Neural progenitor cell (in vitro differentiated cells): ENCODE results near the gene NDUFA8. TPM values are rescaled to one million over a fixed set of nuclear protein-coding genes. Genes with fewer than 3 reads are reported as not detected.
A peak's percentile ranks its signal among the peaks of the same experiment; 100 is the strongest.

ENCODE experiments used
- DNase-seq: peaks from one replicate; pipeline ENCODE4 v3.0.0-alpha.2; 2016; ENCODE audit warnings: low spot score
- H2AFZ ChIP-seq: fragments of 200-600 bp; sonication (generic); replicated peaks from 2 replicates; pipeline ENCODE4 v1.6.1; 2016; ENCODE audit warnings: antibody characterized with exemption
- H3F3A ChIP-seq: fragments of 200-600 bp; sonication (generic); 2 replicates; pipeline ENCODE4 v1.6.1; 2016; ENCODE audit warnings: antibody characterized with exemption, low read depth
- H3K27ac ChIP-seq: fragments of 200-600 bp; sonication (generic); 2 replicates; pipeline ENCODE4 v1.5.1; 2016; ENCODE audit warnings: mild to moderate bottlenecking
- H3K27me3 ChIP-seq: fragments of 200-600 bp; sonication (generic); 2 replicates; pipeline ENCODE4 v1.6.1; 2016; ENCODE audit warnings: mild to moderate bottlenecking, moderate library complexity
- H3K36me3 ChIP-seq: fragments of 200-600 bp; sonication (generic); 2 replicates; pipeline ENCODE4 v1.5.1; 2016
- H3K4me1 ChIP-seq: fragments of 200-600 bp; sonication (generic); 2 replicates; pipeline ENCODE4 v1.6.1; 2016; ENCODE audit warnings: mixed run types
- H3K4me2 ChIP-seq: fragments of 200-600 bp; sonication (generic); 2 replicates; pipeline ENCODE4 v1.6.1; 2016
- H3K4me3 ChIP-seq: fragments of 200-600 bp; sonication (generic); 2 replicates; pipeline ENCODE4 v1.5.1; 2016
- H3K79me2 ChIP-seq: fragments of 200-600 bp; sonication (generic); 2 replicates; pipeline ENCODE4 v1.6.1; 2016; ENCODE audit warnings: low read depth
- H3K9ac ChIP-seq: fragments of 200-600 bp; sonication (generic); 2 replicates; pipeline ENCODE4 v1.6.1; 2016
- H3K9me3 ChIP-seq: fragments of 200-600 bp; sonication (generic); 2 replicates; pipeline ENCODE4 v1.5.1; 2016; ENCODE audit warnings: low read depth
- H4K20me1 ChIP-seq: fragments of 200-600 bp; sonication (generic); 2 replicates; pipeline ENCODE4 v1.6.1; 2016; ENCODE audit warnings: low read depth
- H3K27ac Mint-ChIP-seq: 3 replicates; pipeline ENCODE4 v1.8.0; 2021; ENCODE audit warnings: mixed read lengths
- H3K27me3 Mint-ChIP-seq: 2 replicates; pipeline ENCODE4 v1.8.0; 2022; ENCODE audit warnings: low read depth, mild to moderate bottlenecking, inconsistent platforms, moderate library complexity, mixed read lengths; ENCODE audit not compliant: insufficient read depth
- H3K36me3 Mint-ChIP-seq: 3 replicates; pipeline ENCODE4 v1.8.0; 2021; ENCODE audit warnings: mixed read lengths
- H3K4me1 Mint-ChIP-seq: 3 replicates; pipeline ENCODE4 v1.8.0; 2021; ENCODE audit warnings: mixed read lengths
- H3K4me3 Mint-ChIP-seq: 3 replicates; pipeline ENCODE4 v1.8.0; 2021; ENCODE audit warnings: mild to moderate bottlenecking, moderate library complexity, mixed read lengths
- H3K9me3 Mint-ChIP-seq: 3 replicates; pipeline ENCODE4 v1.8.0; 2020; ENCODE audit warnings: mixed read lengths
- EZH2 ChIP-seq: fragments of 200-600 bp; sonication (generic); IDR thresholded peaks from 2 replicates; pipeline ENCODE4 v1.6.1; 2017; ENCODE audit warnings: antibody characterized with exemption, mild to moderate bottlenecking, moderate library complexity
- EZH2phosphoT487 ChIP-seq: fragments of 200-600 bp; sonication (generic); IDR thresholded peaks from 2 replicates; pipeline ENCODE4 v1.6.1; 2017; ENCODE audit warnings: antibody characterized with exemption
- total RNA-seq: library from RNA; depleted of rRNA; stranded (reverse); fragments of >200 nt; gene quantifications from 2 replicates; pipeline ENCODE4 v1.2.3, GENCODE V29; 2015; ENCODE audit warnings: low replicate concordance
- TF ChIP-seq, protein P1 (sequence below): fragments of 200-600 bp; sonication (generic); IDR thresholded peaks from 2 replicates; pipeline ENCODE4 v1.5.1; 2017; ENCODE audit warnings: antibody characterized with exemption, mild to moderate bottlenecking

NDUFA8 gene
- total RNA-seq, 1 donor from 2014 or later, result 49.6 TPM

DNA sequence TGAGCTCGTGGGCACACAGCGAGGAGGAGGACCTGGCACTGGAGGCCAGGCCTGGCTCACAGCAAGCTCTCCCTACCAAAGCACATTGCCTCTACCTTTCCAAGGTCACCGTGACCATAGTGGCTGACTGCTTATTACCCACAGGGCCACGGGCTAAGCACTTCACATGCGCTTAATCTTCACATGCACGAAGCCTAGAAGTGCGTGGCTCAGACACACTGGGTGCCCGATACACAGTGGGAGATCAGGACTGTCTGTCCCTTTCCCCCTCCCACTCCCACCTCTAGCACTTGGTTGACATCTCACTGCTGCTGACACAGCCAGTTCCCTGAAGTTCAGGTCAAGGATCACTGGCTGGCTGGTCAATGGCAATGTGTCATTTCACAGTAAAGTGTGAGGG, 45.6 kb upstream of the NDUFA8 start:
- no peaks in the 10 kb centered on the region for H3F3A ChIP-seq
- H3K4me2 ChIP-seq, result no peak overlapping the region
- H3K9ac ChIP-seq, result no peak overlapping the region
- Mint-ChIP-seq H3K27ac (no peak overlapping the region), H3K36me3 (no peaks in the 10 kb centered on the region), H3K4me3 (no peak overlapping the region), H3K27me3 (peaks cover 16% of the 10 kb centered on the region), H3K9me3 (peaks cover 3% of the 10 kb centered on the region), H3K4me1 (peaks cover 6% of the 10 kb centered on the region)
- no peaks in the 10 kb centered on the region for H3K4me1 ChIP-seq
- no peaks in the 10 kb centered on the region for H3K36me3 ChIP-seq
- no peak overlapping the region for H3K27ac ChIP-seq
- H4K20me1 ChIP-seq, result no peaks in the 10 kb centered on the region
- no peaks in the 10 kb centered on the region for H3K79me2 ChIP-seq
- no peak overlapping the region for H2AFZ ChIP-seq
- TF ChIP-seq, protein P1, sequence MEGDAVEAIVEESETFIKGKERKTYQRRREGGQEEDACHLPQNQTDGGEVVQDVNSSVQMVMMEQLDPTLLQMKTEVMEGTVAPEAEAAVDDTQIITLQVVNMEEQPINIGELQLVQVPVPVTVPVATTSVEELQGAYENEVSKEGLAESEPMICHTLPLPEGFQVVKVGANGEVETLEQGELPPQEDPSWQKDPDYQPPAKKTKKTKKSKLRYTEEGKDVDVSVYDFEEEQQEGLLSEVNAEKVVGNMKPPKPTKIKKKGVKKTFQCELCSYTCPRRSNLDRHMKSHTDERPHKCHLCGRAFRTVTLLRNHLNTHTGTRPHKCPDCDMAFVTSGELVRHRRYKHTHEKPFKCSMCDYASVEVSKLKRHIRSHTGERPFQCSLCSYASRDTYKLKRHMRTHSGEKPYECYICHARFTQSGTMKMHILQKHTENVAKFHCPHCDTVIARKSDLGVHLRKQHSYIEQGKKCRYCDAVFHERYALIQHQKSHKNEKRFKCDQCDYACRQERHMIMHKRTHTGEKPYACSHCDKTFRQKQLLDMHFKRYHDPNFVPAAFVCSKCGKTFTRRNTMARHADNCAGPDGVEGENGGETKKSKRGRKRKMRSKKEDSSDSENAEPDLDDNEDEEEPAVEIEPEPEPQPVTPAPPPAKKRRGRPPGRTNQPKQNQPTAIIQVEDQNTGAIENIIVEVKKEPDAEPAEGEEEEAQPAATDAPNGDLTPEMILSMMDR, result no peak
- TF ChIP-seq EZH2phosphoT487 (no peak), EZH2 (no peak)
- H3K27me3 ChIP-seq, result peaks cover 32% of the 10 kb centered on the region
- no peaks in the 10 kb centered on the region for H3K9me3 ChIP-seq
- DNase-seq, result no peak
- H3K4me3 ChIP-seq, result no peak overlapping the region

- Histone ChIP-seq H3K79me2 (no peaks in the 10 kb centered on the region), H3K4me1 (no peaks in the 10 kb centered on the region), H3K27me3 (peaks cover 25% of the 10 kb centered on the region), H4K20me1 (no peaks in the 10 kb centered on the region), H2AFZ (no peak overlapping the region), H3K4me2 (no peak overlapping the region), H3K9me3 (no peaks in the 10 kb centered on the region), H3K27ac (no peak overlapping the region), H3F3A (no peaks in the 10 kb centered on the region), H3K36me3 (no peaks in the 10 kb centered on the region), H3K4me3 (no peak overlapping the region), H3K9ac (no peak overlapping the region)
- H3K9me3 Mint-ChIP-seq, result peaks cover 3% of the 10 kb centered on the region
- H3K4me1 Mint-ChIP-seq, result peaks cover 6% of the 10 kb centered on the region
- H3K27ac Mint-ChIP-seq, result no peak overlapping the region
- peaks cover 18% of the 10 kb centered on the region for H3K27me3 Mint-ChIP-seq
- DNase-seq, result no peak
- no peaks in the 10 kb centered on the region for H3K36me3 Mint-ChIP-seq
- no peak overlapping the region for H3K4me3 Mint-ChIP-seq
- TF ChIP-seq, protein P1, result no peak
- no peak for TF ChIP-seq EZH2phosphoT487
Observed at GRCh38 chr9:122204491-122204890, 44.9 kb upstream of the NDUFA8 start.

DNA sequence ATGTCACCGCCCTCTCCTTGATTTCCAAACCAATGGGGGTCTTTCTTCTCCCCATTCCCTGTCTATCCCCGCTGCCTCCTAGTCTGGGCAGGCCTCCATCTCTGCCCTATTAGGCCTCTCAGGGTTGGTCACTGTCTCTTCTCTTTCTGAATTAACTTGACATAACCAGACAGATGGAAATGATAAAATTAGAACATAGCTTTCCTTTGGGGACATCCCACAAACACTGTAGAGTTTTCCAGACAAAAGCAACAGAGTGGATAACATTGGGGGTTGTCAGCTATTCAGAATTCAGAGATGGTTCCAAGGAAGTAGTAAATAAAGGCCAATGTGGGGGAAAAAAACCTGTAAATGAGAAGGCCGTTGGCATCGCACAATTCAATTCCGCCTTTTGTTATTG, 44.5 kb upstream of the NDUFA8 start:
- Histone ChIP-seq H3K4me2 (no peak overlapping the region), H3K9ac (no peak overlapping the region), H3K27ac (no peak overlapping the region), H4K20me1 (no peaks in the 10 kb centered on the region), H3K9me3 (no peaks in the 10 kb centered on the region), H2AFZ (no peak overlapping the region), H3K27me3 (peaks cover 24% of the 10 kb centered on the region), H3K4me3 (no peak overlapping the region), H3K36me3 (no peaks in the 10 kb centered on the region), H3F3A (no peaks in the 10 kb centered on the region), H3K79me2 (no peaks in the 10 kb centered on the region), H3K4me1 (no peaks in the 10 kb centered on the region)
- peaks cover 3% of the 10 kb centered on the region for H3K9me3 Mint-ChIP-seq
- no peaks in the 10 kb centered on the region for H3K36me3 Mint-ChIP-seq
- H3K4me1 Mint-ChIP-seq, result peaks cover 6% of the 10 kb centered on the region
- no peak overlapping the region for H3K4me3 Mint-ChIP-seq
- TF ChIP-seq, protein P1, result no peak
- TF ChIP-seq EZH2phosphoT487 (no peak), EZH2 (no peak)
- peak overlapping the region; percentile 46 for H3K27ac Mint-ChIP-seq
- H3K27me3 Mint-ChIP-seq, result peaks cover 18% of the 10 kb centered on the region
- DNase-seq, result no peak

GRCh38 chr9:122202111-122202510, 42.5 kb upstream of the NDUFA8 start:
- H2AFZ ChIP-seq, result no peak overlapping the region
- TF ChIP-seq EZH2 (no peak), EZH2phosphoT487 (no peak)
- TF ChIP-seq, protein P1, result no peak
- Mint-ChIP-seq H3K27ac (no peak overlapping the region), H3K4me1 (no peaks in the 10 kb centered on the region), H3K27me3 (peaks cover 12% of the 10 kb centered on the region), H3K4me3 (no peak overlapping the region), H3K9me3 (no peaks in the 10 kb centered on the region), H3K36me3 (no peaks in the 10 kb centered on the region)
- H3K4me2 ChIP-seq, result no peak overlapping the region
- H3K9me3 ChIP-seq, result no peaks in the 10 kb centered on the region
- no peak overlapping the region for H3K4me3 ChIP-seq
- H4K20me1 ChIP-seq, result no peaks in the 10 kb centered on the region
- no peaks in the 10 kb centered on the region for H3F3A ChIP-seq
- no peak overlapping the region for H3K27ac ChIP-seq
- no peak overlapping the region for H3K9ac ChIP-seq
- H3K36me3 ChIP-seq, result no peaks in the 10 kb centered on the region
- H3K79me2 ChIP-seq, result no peaks in the 10 kb centered on the region
- peaks cover 10% of the 10 kb centered on the region for H3K27me3 ChIP-seq
- no peak for DNase-seq
- peaks cover 12% of the 10 kb centered on the region for H3K4me1 ChIP-seq
